HG03108 (cell line): Measurements from ENCODE around the gene NECTIN1.

Experiments
- ATAC-seq: cut with Tn5 transposase; IDR thresholded peaks from one replicate; pipeline ENCODE4 v1.9.1; 2021; ENCODE audit warnings: moderate library complexity; ENCODE audit not compliant: unreplicated experiment

Gene NECTIN1

GRCh38 chr11:119644502-119644901, 84.5 kb downstream of the NECTIN1 start:
- no peak for ATAC-seq

- ATAC-seq, result no peak
These were observed 85.1 kb downstream of the NECTIN1 start for GRCh38 chr11:119643876-119644225.

DNA sequence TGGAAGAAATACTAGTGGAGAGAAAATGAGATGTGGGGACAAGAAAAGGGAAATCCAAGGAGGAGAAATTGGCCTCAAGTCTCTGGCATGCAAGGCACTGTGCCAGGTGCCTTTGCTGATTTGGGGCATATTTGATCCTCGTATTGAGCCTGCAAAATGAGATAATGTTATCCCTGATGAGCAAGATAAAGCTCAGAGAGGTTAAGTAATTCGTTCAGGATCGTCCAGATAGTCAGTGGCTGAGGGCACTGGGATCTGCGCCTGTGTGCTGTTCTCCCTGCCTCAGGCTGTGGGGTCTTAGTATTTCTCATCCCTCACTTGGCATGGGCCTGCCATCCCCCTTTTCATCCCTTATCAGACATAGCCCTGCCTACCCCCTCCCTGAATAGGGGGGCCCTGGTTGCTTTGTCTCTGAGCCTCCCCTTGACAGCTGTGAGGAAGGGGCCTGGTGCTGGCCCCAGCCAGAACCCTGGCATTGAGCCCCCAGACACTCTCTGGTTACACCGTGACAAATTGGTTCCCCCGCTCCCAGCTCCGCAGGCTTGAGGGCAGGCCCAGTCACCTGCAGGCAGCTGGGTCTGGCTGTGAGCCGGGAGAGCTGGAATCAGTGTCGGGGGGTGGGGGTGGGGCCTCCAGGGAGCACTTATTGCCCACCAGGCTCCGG, 85.7 kb downstream of the NECTIN1 start:
- no peak for ATAC-seq

DNA sequence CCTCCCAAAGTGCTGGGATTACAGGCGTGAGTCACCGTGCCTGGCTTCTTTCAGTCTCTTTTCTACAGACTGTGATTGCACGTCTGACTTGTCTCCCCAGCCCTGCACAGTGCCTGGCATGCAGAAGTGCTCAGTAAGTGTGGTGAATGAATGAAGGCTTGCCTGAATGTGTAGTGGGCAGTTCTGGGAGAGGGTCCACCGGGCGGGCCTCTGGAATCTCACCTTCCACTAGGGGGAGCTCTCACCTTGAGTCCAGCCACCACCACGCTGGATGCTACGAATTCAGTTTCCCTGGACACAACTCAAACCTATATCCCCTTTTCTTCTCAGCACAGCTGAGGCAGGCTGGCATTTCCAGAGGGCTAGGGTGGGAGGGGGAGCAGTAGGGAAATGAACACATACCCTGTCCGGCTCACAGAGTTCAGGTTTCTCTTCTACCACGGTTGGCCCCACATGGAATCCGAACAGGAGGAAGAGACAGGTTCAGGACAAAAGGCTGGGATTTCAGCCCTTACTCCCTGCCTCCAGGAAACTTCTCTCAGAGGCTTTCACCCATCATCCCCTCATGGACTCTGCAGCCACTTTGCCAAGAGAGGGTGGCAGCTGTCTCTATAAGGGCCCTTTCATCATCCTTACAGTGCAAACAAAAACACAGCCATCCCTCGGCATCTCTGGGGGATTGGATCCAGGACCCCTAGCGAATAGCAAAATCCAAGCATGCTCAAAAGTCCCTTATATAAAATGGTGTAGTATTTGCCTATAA, 86.8 kb downstream of the NECTIN1 start:
- ATAC-seq, result no peak

DNA sequence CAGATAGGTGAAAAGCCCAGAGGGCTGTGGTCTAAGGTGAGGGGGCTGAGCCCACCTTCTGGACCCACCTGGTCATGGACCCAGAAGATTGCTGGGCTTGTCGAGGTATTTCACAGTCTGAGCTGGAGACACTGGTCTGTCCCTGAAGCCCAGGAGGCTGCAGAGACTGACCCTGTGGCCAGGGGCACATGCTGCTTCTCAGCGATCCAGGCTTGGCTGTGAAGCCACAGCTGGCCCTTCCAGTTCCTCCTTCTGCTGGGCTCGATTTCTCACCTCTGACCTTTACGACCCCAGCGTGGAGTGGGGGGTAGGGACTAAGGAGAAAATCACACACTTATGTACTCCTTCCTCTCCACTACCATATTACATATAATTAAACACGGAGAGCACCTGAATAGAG, 88.5 kb downstream of the NECTIN1 start:
- ATAC-seq, result no peak

DNA sequence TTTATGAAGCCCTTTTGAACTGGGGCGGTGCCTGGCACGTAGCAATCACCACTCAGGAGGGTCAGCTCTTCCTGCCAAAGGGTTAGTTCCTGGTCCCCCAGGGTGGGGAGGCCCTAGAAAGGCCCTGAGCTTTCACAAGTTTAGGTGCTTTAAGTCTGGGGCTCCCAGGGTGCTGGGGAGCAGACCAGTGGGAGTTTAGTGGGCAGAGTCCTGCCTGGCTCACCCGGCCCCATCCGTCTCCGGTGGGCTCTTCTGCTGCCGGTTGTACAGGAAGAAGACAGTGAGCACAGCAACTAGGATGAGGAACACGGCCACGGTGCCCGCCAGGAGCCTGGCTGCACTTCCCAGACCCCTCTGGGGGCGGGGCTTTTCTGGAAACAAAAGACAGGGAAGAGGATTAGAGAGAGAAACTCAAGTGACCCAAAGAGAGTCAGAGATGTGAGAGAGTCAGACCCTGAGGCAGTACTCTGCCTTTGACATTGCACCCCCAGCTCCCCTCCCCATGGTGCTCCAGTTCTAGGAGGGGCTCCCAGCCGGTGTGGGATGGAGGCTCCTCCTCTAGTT, 89.3 kb downstream of the NECTIN1 start:
- ATAC-seq, result no peak

GRCh38 chr11:119638851-119639250, 90.1 kb downstream of the NECTIN1 start:
- ATAC-seq, result no peak

DNA sequence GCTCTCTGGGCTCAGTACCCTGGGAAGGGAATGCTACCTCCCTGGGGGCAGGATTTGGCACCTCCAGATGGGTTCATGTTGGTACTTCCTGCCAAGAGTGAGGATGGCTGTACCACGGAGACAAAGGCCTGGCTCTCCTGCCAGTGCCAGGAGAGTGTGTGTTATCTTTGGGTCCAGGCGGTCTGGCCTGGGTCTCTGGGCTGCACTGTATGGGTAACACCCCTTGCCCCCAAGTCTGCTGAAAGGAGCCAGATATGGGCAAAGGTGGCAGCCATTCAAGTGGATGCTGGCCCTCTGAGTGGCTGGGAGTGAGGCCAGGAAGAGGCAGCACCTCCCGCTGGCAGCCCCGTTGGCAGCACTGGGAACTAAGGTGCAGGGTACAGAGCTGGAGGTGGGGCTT, 91.5 kb downstream of the NECTIN1 start:
- ATAC-seq, result no peak

GRCh38 chr11:119635776-119636175, 93.2 kb downstream of the NECTIN1 start:
- no peak for ATAC-seq

GRCh38 chr11:119635041-119635740, 93.8 kb downstream of the NECTIN1 start:
- no peak for ATAC-seq

GRCh38 chr11:119634301-119634700, 94.7 kb downstream of the NECTIN1 start:
- ATAC-seq, result no peak

- ATAC-seq, result no peak
These were observed 99.0 kb downstream of the NECTIN1 start for GRCh38 chr11:119629834-119630624.

DNA sequence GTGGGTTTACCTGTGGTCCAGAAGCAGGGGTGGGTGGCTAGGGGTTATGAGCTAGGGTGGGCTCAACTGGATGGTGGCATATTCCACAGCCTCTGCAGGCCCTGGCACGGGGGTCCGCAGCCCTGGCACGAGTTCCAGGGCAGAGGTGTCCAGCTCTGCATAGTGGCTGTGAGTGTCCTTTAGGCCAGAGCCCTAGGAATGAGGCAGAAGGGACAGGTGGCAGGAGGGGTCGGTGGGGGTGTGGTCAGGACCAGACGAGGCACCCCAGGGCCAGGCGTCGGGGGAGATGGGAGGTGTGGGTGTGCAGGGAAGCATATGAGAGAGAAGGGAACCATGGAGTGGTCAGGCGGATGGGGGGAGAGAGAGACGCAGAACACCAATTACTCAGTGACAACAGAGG, 99.9 kb downstream of the NECTIN1 start:
- no peak for ATAC-seq

GRCh38 chr11:119627286-119627685, 101.7 kb downstream of the NECTIN1 start:
- no peak for ATAC-seq

- ATAC-seq, result no peak
These were observed 102.1 kb downstream of the NECTIN1 start for GRCh38 chr11:119626871-119627270.

DNA sequence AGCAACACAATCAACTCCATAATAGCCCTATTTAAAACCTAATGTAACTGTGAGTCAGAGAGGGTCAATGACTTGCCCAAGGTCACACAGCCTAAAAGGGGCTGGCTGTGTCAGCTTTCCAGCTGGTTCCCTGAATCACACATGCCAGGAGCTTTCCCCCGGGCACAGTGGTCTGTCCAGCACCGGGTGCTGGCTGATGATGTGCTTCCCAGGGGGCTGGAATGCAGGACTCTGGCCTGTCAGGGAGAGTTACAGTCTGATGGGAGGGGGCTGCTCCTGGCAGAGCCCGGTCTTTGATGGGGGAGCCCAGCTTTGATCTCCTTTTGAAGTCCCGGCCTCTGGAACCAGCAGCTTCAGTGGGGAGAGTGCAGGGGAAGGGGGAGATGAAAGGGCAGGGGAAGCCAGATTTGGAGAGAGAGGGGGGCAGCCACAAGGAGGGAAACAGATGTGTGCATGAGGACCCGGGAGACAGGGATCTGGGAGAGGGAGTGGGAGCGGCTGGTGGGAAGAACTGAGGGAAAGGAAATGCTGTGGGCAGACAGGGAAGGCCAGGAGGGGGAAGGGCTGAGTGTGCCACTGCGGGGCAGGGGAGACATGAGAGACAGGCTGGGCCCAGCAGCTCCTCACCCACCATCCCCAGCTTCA, 102.7 kb downstream of the NECTIN1 start:
- ATAC-seq, result no peak

DNA sequence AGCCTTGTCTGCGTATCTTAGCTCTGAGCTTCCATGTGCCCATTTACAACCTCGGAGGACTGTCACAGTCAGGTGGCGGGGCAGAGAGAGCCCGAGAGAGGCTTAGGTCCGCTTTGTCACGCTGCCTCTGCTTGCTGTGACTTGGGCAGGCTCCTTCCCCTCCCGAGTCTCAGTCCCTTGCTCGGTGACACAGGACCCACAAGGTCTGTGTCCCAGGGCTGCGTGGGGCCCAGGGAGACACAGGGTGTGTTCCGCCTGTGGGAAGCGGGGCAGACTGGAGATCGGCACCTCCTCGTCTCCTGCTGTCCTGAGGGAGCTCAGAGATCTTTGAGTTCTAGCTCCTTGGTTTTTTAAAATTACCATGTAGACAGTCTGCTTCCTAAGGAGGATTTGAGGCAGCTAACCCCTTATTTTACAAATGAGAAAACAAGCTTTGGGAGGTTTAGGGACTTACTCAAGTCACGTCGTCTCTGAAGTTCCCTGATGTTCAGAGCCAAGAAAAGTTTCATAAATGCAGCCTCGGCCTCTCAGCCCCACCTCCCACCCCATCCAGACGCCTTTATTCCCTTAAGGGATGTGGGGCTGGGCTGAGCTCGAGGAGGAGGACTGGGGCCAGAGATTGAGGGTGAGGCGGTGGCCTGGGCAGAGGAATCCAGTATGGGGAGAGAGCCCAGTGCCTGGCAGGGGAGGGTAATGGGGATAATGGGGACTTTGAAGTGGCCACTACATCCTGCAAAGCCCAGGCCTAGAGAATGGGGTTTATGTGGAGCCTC, 103.6 kb downstream of the NECTIN1 start:
- no peak for ATAC-seq

DNA sequence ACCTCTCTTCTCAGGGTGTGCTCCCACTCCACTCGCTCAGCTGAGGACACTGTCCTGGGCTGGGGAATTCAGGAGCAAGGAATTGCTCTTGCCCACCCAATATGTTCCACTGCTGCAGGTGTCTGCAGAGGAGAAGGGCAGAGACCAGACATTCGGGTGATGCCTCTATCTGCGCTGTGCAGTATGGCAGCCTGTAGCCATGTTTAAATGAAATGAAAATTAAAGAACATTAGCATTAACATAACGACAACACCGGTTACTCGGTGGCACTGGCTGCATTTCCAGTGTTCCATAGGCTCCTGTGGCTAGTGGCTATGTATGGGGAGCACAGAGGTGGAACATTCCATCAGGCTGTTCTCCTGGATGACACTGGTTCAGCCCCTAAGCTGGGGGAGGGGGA, 104.4 kb downstream of the NECTIN1 start:
- ATAC-seq, result no peak

DNA sequence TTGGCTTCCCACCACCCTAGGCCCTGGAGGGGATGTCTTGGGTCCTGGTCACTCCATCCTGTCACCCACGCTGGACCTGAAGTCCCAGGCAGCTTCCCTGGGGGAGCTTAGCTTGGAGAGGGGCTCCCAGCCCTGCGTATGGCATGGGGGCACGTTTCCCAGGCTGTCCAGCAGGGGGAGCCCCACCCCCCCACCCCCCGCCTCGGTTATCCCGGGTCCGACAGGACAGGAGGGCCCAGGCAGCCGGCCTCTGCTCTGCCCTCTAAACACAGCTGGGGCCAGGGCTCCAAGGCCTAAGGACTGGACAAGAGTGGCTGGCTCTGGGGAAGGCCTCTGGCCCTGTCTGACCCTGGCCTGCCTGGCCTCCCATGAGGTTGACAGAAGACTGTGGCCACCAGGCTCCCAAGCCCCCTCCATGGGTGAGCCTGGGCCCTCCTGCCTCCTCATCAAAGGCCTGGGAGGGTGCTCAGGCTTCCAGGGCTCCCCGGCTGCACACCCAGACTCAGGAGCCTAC, 104.8 kb downstream of the NECTIN1 start:
- ATAC-seq, result no peak

GRCh38 chr11:119623682-119624081, 105.3 kb downstream of the NECTIN1 start:
- no peak for ATAC-seq
